HCT116 (cell line): ENCODE data around the gene F2R.

Source experiments
- EZH2 ChIP-seq: fragments of 200-600 bp; sonication (generic); IDR thresholded peaks from 2 replicates; pipeline ENCODE4 v1.6.1; 2017; ENCODE audit warnings: antibody characterized with exemption, mixed run types
- POLR2A ChIP-seq: IDR thresholded peaks from 2 replicates; pipeline ENCODE4 v1.7.0; 2011; ENCODE audit warnings: borderline replicate concordance; ENCODE audit not compliant: insufficient read depth, insufficient read length; ENCODE audit errors: extremely low read depth
- POLR2AphosphoS5 ChIP-seq: IDR thresholded peaks from 2 replicates; pipeline ENCODE4 v1.6.1; 2011; ENCODE audit warnings: mild to moderate bottlenecking, low read depth, low read length, moderate library complexity
- RAD21 ChIP-seq: IDR thresholded peaks from 2 replicates; pipeline ENCODE4 v1.6.1; 2012; ENCODE audit warnings: low read depth, mild to moderate bottlenecking
- SRF ChIP-seq: IDR thresholded peaks from 2 replicates; pipeline ENCODE4 v1.6.1; 2012; ENCODE audit warnings: low read depth
- ZNF274 ChIP-seq: fragments of 200-500 bp; sonication (Bioruptor generic); IDR thresholded peaks from 2 replicates; pipeline ENCODE4 v1.6.1; 2014; ENCODE audit warnings: mild to moderate bottlenecking, low read depth, low read length, inconsistent platforms
- TF ChIP-seq, protein P1 (sequence below), 3 experiments: fragments of 200-600 bp in 1 of 3; sonication (generic) in 1 of 3; IDR thresholded peaks in 2 of 3; conservative IDR thresholded peaks in 1 of 3; 2 replicates each; pipeline ENCODE4 v1.5.1; 2012 to 2017; ENCODE audit warnings: low read depth in 2 of 3, low read length in 2 of 3, antibody characterized with exemption in 1 of 3, borderline replicate concordance in 1 of 3, control low read depth in 1 of 3, mild to moderate bottlenecking in 1 of 3, mixed read lengths in 1 of 3, mixed run types in 1 of 3, moderate library complexity in 1 of 3; ENCODE audit not compliant: insufficient read depth in 1 of 3
- TF ChIP-seq, protein P2 (sequence below): IDR thresholded peaks from 2 replicates; pipeline ENCODE4 v1.6.1; 2012
- TF ChIP-seq, protein P3 (sequence below): IDR thresholded peaks from 2 replicates; pipeline ENCODE4 v1.6.1; 2012; ENCODE audit warnings: low read depth

DNA sequence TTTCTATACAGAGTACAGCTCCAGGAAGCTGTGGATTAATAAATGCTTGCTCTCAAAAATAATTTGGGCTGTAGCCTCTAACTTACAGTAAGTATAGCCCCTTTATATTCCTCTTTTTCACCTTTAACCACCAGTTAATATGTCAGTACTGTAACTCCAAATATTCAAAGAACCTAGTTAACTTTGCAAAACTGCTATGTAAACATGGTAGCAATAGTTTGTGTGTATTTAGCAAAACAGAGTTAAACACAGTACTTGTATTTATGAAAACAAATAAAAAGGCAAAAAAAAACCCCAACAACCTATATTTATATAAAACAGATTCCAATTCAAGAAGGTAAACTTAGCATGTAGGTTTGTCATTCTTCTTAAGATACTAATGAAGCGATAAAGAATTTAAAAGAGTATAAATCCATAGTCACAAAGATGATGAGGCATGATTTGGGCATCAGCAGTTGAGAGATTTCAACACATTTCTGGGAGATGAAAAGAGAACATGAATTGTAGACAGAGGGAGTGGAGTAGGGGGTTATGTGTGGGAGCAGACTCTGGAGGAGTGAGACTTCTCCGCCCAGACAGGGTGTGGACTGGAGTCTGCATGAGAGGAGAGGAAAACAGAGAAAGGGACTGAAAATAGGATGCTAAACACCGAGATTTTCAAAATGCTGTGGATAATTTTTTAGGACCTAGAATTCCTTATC, 55.9 kb downstream of the F2R start:
- TF ChIP-seq, protein P1, sequence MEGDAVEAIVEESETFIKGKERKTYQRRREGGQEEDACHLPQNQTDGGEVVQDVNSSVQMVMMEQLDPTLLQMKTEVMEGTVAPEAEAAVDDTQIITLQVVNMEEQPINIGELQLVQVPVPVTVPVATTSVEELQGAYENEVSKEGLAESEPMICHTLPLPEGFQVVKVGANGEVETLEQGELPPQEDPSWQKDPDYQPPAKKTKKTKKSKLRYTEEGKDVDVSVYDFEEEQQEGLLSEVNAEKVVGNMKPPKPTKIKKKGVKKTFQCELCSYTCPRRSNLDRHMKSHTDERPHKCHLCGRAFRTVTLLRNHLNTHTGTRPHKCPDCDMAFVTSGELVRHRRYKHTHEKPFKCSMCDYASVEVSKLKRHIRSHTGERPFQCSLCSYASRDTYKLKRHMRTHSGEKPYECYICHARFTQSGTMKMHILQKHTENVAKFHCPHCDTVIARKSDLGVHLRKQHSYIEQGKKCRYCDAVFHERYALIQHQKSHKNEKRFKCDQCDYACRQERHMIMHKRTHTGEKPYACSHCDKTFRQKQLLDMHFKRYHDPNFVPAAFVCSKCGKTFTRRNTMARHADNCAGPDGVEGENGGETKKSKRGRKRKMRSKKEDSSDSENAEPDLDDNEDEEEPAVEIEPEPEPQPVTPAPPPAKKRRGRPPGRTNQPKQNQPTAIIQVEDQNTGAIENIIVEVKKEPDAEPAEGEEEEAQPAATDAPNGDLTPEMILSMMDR (IDR thresholded peaks at IDR 0.05 in 2 of 3, conservative IDR thresholded peaks at IDR 0.05 in 1 of 3; ENCODE audit: borderline replicate concordance in 1 of 3, insufficient read depth in 1 of 3, low read depth in 2 of 3, low read length in 2 of 3) = no peak
- no peak for TF ChIP-seq POLR2AphosphoS5
- no peak for TF ChIP-seq POLR2A
- TF ChIP-seq EZH2 = no peak
- TF ChIP-seq, protein P2, sequence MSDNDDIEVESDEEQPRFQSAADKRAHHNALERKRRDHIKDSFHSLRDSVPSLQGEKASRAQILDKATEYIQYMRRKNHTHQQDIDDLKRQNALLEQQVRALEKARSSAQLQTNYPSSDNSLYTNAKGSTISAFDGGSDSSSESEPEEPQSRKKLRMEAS = no peak
- TF ChIP-seq, protein P3, sequence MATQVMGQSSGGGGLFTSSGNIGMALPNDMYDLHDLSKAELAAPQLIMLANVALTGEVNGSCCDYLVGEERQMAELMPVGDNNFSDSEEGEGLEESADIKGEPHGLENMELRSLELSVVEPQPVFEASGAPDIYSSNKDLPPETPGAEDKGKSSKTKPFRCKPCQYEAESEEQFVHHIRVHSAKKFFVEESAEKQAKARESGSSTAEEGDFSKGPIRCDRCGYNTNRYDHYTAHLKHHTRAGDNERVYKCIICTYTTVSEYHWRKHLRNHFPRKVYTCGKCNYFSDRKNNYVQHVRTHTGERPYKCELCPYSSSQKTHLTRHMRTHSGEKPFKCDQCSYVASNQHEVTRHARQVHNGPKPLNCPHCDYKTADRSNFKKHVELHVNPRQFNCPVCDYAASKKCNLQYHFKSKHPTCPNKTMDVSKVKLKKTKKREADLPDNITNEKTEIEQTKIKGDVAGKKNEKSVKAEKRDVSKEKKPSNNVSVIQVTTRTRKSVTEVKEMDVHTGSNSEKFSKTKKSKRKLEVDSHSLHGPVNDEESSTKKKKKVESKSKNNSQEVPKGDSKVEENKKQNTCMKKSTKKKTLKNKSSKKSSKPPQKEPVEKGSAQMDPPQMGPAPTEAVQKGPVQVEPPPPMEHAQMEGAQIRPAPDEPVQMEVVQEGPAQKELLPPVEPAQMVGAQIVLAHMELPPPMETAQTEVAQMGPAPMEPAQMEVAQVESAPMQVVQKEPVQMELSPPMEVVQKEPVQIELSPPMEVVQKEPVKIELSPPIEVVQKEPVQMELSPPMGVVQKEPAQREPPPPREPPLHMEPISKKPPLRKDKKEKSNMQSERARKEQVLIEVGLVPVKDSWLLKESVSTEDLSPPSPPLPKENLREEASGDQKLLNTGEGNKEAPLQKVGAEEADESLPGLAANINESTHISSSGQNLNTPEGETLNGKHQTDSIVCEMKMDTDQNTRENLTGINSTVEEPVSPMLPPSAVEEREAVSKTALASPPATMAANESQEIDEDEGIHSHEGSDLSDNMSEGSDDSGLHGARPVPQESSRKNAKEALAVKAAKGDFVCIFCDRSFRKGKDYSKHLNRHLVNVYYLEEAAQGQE = no peak
- TF ChIP-seq SRF = no peak
- no peak for TF ChIP-seq RAD21
- no peak for TF ChIP-seq ZNF274
